OCI-LY3 (cell line): ENCODE data around the gene TTLL5.

ENCODE experiments used
- H2AFZ ChIP-seq: fragments of 200-600, 300-600 bp; shearing (Covaris generic); 2 replicates; pipeline ENCODE4 v1.6.0; 2014; ENCODE audit warnings: antibody characterized with exemption, low read depth, low read length
- H3K27ac ChIP-seq: fragments of 200-600, 300-600 bp; sonication (generic); 2 replicates; pipeline ENCODE4 v1.5.1; 2014; ENCODE audit warnings: mild to moderate bottlenecking, low read length, moderate library complexity, mixed read lengths
- H3K27me3 ChIP-seq: fragments of 200-600, 300-600 bp; sonication (generic); 2 replicates; pipeline ENCODE4 v1.6.1; 2014; ENCODE audit warnings: low read depth, low read length, mixed read lengths
- H3K36me3 ChIP-seq: fragments of 200-600, 300-600 bp; sonication (generic); replicated peaks from 2 replicates; pipeline ENCODE3; 2014; ENCODE audit warnings: low read depth, low read length, mixed read lengths
- H3K4me1 ChIP-seq: fragments of 300-600, 200-600 bp; sonication (generic); 2 replicates; pipeline ENCODE4 v1.6.1; 2014; ENCODE audit warnings: low read length, mixed read lengths
- H3K4me2 ChIP-seq: fragments of 200-600, 300-600 bp; sonication (generic); 2 replicates; pipeline ENCODE4 v1.6.1; 2014; ENCODE audit warnings: low read length, mixed read lengths
- H3K4me3 ChIP-seq: fragments of 300-600, 200-600 bp; sonication (generic); 2 replicates; pipeline ENCODE4 v1.5.1; 2014; ENCODE audit warnings: antibody characterized with exemption, mild to moderate bottlenecking, low read length, moderate library complexity
- H3K79me2 ChIP-seq: fragments of 300-600, 200-600 bp; shearing (Covaris generic); 2 replicates; pipeline ENCODE4 v1.6.1; 2014; ENCODE audit warnings: mild to moderate bottlenecking, low read length, mixed read lengths
- H3K9ac ChIP-seq: fragments of 300-600, 200-600 bp; shearing (Covaris generic); 2 replicates; pipeline ENCODE4 v1.6.0; 2014; ENCODE audit warnings: mild to moderate bottlenecking, low read length, moderate library complexity
- H3K9me3 ChIP-seq: fragments of 200-600, 300-600 bp; shearing (Covaris generic); 2 replicates; pipeline ENCODE4 v1.6.1; 2014; ENCODE audit warnings: low read length, mixed read lengths; ENCODE audit not compliant: insufficient read depth
- H4K20me1 ChIP-seq: fragments of 200-600, 300-600 bp; sonication (generic); 2 replicates; pipeline ENCODE4 v1.6.1; 2016; ENCODE audit warnings: low read length, mixed read lengths; ENCODE audit not compliant: insufficient read depth
- EZH2phosphoT487 ChIP-seq: fragments of 200-600 bp; shearing (Covaris generic); IDR thresholded peaks from 2 replicates; pipeline ENCODE4 v1.6.1; 2018; ENCODE audit warnings: antibody characterized with exemption, mixed run types, low read depth
- TF ChIP-seq, protein P1 (sequence below): fragments of 200-600, 300-600 bp; sonication (generic); IDR thresholded peaks from 2 replicates; pipeline ENCODE4 v1.5.1; 2014; ENCODE audit warnings: antibody characterized with exemption, low read length, low read depth

Gene TTLL5

GRCh38 chr14:75860561-75861160, 199.6 kb downstream of the TTLL5 start:
- H3K36me3 ChIP-seq, result peaks cover 5% of the 10 kb centered on the region
- TF ChIP-seq, protein P1, sequence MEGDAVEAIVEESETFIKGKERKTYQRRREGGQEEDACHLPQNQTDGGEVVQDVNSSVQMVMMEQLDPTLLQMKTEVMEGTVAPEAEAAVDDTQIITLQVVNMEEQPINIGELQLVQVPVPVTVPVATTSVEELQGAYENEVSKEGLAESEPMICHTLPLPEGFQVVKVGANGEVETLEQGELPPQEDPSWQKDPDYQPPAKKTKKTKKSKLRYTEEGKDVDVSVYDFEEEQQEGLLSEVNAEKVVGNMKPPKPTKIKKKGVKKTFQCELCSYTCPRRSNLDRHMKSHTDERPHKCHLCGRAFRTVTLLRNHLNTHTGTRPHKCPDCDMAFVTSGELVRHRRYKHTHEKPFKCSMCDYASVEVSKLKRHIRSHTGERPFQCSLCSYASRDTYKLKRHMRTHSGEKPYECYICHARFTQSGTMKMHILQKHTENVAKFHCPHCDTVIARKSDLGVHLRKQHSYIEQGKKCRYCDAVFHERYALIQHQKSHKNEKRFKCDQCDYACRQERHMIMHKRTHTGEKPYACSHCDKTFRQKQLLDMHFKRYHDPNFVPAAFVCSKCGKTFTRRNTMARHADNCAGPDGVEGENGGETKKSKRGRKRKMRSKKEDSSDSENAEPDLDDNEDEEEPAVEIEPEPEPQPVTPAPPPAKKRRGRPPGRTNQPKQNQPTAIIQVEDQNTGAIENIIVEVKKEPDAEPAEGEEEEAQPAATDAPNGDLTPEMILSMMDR, result no peak
- TF ChIP-seq EZH2phosphoT487, result no peak
- no peaks in the 10 kb centered on the region for H3K27me3 ChIP-seq
- no peaks in the 10 kb centered on the region for H3K4me1 ChIP-seq
- no peak overlapping the region for H3K27ac ChIP-seq
- no peak overlapping the region for H3K4me3 ChIP-seq
- no peak overlapping the region for H3K9ac ChIP-seq
- H4K20me1 ChIP-seq, result no peaks in the 10 kb centered on the region
- H3K4me2 ChIP-seq, result no peak overlapping the region
- H3K79me2 ChIP-seq, result no peaks in the 10 kb centered on the region
- no peak overlapping the region for H2AFZ ChIP-seq
- no peaks in the 10 kb centered on the region for H3K9me3 ChIP-seq

DNA sequence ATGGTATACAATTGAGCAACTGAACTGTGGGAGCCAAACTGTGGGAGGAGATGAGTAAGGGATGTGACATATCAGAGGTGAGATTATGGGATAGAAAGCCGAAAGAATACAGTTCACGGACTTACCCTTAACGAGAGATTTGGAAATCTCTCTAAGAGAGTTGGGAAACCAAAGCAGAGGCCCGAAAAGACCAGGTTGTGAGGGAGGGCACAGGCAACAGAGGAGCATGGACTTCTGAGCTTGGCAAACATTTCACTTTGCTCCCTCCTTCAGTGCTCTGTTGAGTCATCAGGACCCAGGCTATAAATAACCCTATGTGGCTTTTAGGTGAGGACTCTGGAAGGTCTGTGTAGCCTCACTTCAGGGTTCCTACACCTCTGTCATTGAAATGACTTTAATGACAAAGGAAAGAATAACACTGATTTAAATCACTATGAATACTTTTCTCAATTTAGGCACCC, 200.1 kb downstream of the TTLL5 start:
- H2AFZ ChIP-seq, result no peak overlapping the region

DNA sequence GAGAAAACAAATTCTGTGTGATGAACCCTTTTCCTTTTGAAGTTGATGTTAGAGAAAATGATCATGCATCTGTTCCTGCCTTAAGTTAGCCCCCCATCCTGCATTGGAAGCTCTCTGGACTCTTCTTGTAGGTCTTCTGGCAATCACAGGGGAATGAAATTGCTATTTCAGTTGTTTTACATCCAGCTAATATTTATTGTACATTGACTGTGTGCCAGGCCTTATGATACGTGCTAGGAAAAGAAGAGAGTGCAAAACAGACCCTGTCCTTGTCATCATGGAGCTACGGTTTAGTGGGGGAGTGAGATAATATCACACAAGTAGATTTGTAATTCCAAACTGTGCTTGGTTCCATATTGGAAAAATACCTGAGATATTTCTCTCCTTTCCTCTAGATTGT, 202.2 kb downstream of the TTLL5 start:
- Histone ChIP-seq H3K4me2 (no peak overlapping the region), H3K4me1 (no peaks in the 10 kb centered on the region), H3K36me3 (peaks cover 5% of the 10 kb centered on the region), H3K79me2 (no peaks in the 10 kb centered on the region), H3K9ac (no peak overlapping the region), H4K20me1 (no peaks in the 10 kb centered on the region), H3K9me3 (no peaks in the 10 kb centered on the region), H3K27me3 (no peaks in the 10 kb centered on the region), H2AFZ (no peak overlapping the region), H3K27ac (no peak overlapping the region), H3K4me3 (no peak overlapping the region)
- TF ChIP-seq EZH2phosphoT487, result no peak
- TF ChIP-seq, protein P1, result no peak

More for the DNA sequence above, 200.1 kb downstream of the TTLL5 start:
- no peaks in the 10 kb centered on the region for H3K27me3 ChIP-seq
- no peaks in the 10 kb centered on the region for H4K20me1 ChIP-seq
- no peak overlapping the region for H3K9ac ChIP-seq
- H3K9me3 ChIP-seq, result no peaks in the 10 kb centered on the region
- H3K4me1 ChIP-seq, result no peaks in the 10 kb centered on the region
- H3K27ac ChIP-seq, result no peak overlapping the region
- H3K4me3 ChIP-seq, result no peak overlapping the region
- TF ChIP-seq, protein P1, result no peak
- TF ChIP-seq EZH2phosphoT487, result no peak
- peaks cover 5% of the 10 kb centered on the region for H3K36me3 ChIP-seq
- H3K79me2 ChIP-seq, result no peaks in the 10 kb centered on the region
- H3K4me2 ChIP-seq, result no peak overlapping the region

DNA sequence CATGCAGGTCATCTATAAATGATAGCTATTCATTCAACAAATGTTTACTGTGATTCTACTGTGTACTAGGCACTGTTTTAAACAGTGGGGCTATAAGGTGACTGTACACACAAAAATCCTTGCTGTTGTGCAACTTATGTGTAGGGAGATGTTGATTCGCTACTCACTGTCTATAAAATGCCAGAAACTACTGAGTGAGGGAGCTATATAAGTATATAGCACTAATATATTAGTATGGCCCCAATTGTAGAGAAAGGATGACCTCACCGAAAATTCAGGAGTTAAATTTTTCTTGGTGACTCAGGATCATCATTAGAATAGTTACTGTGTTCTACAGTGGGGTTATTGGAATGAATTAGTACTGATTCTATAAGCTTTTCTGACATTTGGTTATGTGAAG, 203.3 kb downstream of the TTLL5 start:
- H3K9me3 ChIP-seq, result no peaks in the 10 kb centered on the region
- no peaks in the 10 kb centered on the region for H3K4me1 ChIP-seq
- no peak overlapping the region for H3K9ac ChIP-seq

More for the DNA sequence above, 203.3 kb downstream of the TTLL5 start:
- no peak overlapping the region for H3K27ac ChIP-seq
- H3K4me2 ChIP-seq, result no peak overlapping the region
- no peaks in the 10 kb centered on the region for H4K20me1 ChIP-seq
- no peak overlapping the region for H2AFZ ChIP-seq
- H3K27me3 ChIP-seq, result no peaks in the 10 kb centered on the region
- no peak overlapping the region for H3K4me3 ChIP-seq
- H3K36me3 ChIP-seq, result peaks cover 5% of the 10 kb centered on the region
- no peaks in the 10 kb centered on the region for H3K79me2 ChIP-seq
- TF ChIP-seq, protein P1, result no peak
- TF ChIP-seq EZH2phosphoT487, result no peak
